ENCODE measurements around the gene MSH5. TPM values are rescaled to one million over a fixed set of nuclear protein-coding genes. Genes with fewer than 3 reads are reported as not detected.
A peak's percentile ranks its signal among the peaks of the same experiment; 100 is the strongest.

MSH5 gene
- total RNA-seq, 1 donor, result 23.0 TPM

DNA sequence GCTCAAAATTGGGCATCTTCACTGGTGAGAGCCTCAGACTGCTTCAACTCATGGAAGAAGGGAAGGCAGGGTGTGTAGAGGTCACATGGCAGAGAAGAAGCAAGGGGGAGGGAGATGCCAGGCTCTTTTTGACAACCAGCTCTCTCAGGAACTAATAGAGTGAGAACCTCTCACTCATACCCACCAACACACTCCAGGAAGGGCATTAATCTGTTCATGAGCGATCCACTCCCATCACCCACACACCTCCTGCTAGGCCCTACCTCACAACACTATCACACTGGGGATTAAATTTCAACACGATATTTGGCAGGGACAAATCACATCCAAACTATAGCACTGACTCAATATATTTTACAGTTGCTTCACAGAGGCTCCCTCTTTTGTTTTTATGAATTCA lies 2.0 kb downstream of the MSH5 start:
- no peak overlapping the region for H3K4me3 ChIP-seq (ENCODE audit: low read depth, low read length)
- no peak for DNase-seq (ENCODE audit: low read depth)
- TF ChIP-seq, protein P1, sequence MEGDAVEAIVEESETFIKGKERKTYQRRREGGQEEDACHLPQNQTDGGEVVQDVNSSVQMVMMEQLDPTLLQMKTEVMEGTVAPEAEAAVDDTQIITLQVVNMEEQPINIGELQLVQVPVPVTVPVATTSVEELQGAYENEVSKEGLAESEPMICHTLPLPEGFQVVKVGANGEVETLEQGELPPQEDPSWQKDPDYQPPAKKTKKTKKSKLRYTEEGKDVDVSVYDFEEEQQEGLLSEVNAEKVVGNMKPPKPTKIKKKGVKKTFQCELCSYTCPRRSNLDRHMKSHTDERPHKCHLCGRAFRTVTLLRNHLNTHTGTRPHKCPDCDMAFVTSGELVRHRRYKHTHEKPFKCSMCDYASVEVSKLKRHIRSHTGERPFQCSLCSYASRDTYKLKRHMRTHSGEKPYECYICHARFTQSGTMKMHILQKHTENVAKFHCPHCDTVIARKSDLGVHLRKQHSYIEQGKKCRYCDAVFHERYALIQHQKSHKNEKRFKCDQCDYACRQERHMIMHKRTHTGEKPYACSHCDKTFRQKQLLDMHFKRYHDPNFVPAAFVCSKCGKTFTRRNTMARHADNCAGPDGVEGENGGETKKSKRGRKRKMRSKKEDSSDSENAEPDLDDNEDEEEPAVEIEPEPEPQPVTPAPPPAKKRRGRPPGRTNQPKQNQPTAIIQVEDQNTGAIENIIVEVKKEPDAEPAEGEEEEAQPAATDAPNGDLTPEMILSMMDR (IDR thresholded peaks at IDR 0.05; ENCODE audit: insufficient read depth, low read length), result no peak

DNA sequence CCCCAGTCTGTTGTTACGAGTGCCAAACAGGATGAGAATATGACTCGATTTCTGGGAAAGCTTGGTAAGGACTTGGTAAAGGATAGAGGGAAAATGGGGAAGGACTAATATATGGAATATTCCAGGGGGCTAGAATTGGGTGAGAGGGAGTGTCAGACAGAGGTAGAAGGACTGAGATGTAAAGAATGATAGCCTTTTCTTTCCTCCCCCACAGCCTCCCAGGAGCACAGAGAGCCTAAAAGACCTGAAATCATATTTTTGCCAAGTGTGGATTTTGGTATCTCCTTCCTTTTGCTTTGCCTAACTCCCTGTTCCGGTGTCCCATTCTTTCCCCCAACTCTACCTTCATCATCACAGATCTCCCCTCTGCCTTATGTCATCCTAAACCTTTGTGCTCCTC lies 3.1 kb downstream of the MSH5 start:
- TF ChIP-seq, protein P1 (IDR thresholded peaks at IDR 0.05; ENCODE audit: insufficient read depth, low read length), result no peak
- no peak overlapping the region for H3K4me3 ChIP-seq (ENCODE audit: low read depth, low read length)
- DNase-seq (ENCODE audit: low read depth), result peak; percentile 22

DNA sequence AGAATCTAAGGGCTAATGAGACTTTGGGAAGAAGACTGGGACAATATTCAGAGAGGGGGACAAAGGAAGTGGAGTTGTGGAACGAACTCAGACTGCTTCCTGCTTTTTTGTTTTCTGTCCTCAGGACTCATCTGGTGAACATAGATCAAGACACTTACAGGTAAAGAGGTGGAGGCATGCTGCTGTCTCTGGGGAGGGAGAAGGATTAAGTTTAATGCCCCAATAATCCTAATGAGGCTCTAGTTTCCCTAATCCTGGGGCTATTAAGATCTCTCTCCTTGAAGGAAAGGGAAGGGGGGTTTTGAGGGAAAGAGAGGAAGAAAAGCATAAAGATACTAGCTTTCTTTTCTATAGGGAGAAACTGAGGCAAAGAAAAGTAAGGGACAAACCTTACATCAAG lies 4.6 kb downstream of the MSH5 start:
- no peak overlapping the region for H3K4me3 ChIP-seq (ENCODE audit: low read depth, low read length)
- DNase-seq (ENCODE audit: low read depth), result no peak
- TF ChIP-seq, protein P1 (IDR thresholded peaks at IDR 0.05; ENCODE audit: insufficient read depth, low read length), result no peak

DNA sequence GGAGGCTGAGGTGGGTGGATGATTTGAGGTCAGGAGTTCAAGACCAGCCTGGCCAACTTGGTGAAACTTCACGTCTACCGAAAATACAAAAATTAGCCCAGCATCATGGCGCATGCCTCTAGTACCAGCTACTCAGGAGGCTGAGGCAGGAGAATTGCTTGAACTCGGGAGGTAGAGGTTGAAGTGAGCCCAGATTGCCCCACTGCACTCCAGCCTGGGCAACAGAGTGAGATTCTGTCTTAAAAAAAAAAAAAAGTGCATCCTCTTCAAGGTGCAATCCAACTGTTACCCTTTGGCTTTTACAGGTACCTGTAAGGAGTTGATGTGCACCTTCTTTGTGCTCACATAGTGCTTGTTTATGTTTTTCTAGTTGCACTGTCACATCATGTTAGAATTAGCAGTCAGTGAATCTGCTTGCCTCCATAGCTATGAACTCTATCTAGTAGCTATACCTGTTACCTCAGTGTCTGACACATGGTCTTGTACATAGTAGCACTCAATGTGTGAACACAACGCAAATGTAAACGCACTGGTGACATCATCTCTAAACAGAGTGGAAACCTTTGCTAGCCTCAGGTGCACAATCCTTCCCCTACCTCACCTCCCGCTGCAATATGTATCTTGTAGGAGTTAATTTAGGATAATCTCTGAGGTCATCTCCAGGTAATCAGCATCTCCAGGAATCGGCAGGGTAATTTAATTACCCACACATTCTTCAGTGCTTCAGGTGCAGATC lies 9.7 kb downstream of the MSH5 start:
- TF ChIP-seq, protein P1 (IDR thresholded peaks at IDR 0.05; ENCODE audit: insufficient read depth, low read length), result no peak
- H3K4me3 ChIP-seq (ENCODE audit: low read depth, low read length), result no peak overlapping the region
- no peak for DNase-seq (ENCODE audit: low read depth)

DNA sequence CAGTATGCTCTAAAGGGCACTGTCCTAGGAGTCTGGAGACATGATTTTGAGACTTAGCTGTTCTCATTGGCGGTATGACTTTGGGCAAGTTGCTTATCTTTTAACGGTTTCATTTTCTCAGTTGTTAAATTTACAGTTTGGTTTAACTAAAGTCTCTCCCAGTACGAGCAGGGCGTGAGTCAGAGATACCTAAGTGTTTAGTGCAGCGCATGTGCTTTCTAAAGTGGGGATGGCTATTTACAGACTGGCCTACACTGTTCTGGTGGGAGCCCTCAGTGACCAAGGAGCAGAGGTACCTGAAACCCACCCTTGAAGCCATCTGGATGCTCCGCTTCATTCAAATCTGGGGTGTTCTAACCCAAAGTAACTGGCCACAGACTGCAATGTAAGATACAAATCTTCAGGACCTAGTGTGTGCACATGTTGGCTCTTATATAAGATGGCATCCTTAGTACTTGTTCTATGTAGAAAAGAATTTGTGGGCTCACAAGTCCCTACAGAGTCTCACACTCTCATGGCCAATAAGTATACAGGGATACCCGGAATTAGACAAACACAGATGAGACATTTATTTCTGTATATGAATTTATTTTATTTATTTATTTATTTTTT lies 10.7 kb downstream of the MSH5 start:
- TF ChIP-seq, protein P1 (IDR thresholded peaks at IDR 0.05; ENCODE audit: insufficient read depth, low read length), result no peak
- no peak overlapping the region for H3K4me3 ChIP-seq (ENCODE audit: low read depth, low read length)
- no peak for DNase-seq (ENCODE audit: low read depth)

DNA sequence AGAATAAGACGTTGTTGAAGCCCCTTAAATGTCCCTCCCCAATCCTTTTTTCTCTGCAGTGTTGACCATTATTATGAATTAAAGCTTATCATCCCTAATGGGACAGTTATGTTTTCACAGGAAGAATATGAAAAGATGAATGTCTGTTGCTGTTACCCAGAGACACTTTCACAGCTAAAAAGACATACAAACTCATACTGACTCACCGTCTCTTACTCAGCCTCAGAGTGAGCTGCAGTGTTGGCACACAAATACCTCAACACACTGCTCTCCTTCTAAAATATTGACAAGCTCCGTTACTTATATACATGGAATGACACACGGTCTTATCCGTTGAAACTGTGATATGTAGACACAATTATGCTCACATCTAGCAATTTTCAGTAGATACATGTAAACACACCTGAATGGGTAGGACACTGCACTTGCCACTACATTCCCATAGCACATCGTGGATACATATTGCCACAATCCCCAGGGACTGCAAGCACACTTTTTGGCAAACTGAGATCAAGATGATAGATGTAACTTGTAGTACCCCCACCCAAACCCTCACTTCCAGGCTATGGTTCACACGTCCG lies 13.0 kb downstream of the MSH5 start:
- DNase-seq (ENCODE audit: low read depth), result peak; percentile 70
- TF ChIP-seq, protein P1 (IDR thresholded peaks at IDR 0.05; ENCODE audit: insufficient read depth, low read length), result no peak
- H3K4me3 ChIP-seq (ENCODE audit: low read depth, low read length), result no peak overlapping the region

Data from fibroblast of the aortic adventitia (primary cell).